ENCODE results near the gene PARP15.
"Not testable (repeated sequence)": the region's sequence is repeated elsewhere in the genome, so short reads cannot be mapped to it uniquely, and the experiment has no call there.

PARP15 gene

DNA sequence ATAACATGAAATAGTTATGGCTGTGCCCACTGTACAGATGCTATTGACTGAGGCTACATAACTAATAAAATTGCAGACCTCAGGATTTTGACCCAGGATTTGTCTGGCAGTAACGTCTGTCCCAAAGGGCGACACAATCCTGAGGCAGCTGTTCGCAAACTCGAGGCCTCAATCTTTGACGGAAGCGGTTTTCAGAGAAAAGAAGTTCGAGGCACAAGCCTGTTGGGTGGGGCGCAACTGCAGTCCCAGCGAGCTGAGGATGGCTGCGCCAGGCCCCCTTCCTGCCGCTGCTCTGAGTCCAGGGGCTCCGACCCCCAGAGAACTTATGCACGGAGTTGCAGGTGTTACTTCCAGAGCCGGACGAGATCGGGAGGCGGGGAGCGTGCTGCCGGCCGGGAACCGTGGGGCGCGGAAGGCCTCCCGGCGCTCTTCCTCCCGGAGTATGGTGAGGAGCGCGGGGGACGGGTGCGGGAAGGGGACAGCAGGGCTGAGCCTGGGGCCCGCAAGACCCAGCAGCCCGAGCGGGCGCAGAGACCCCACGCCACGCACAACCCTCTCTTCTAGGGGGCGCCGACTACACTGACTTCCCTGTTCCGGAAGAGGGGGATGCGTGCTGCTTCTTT is at the start of gene PARP15:
Gene PARP15, plus strand, starts transcription at position 242 of the 623 bp plus-strand sequence. Its CDS starts 18 bp downstream, at position 260.
- DNase-seq (ENCODE audit: low read depth), result no peak

DNA sequence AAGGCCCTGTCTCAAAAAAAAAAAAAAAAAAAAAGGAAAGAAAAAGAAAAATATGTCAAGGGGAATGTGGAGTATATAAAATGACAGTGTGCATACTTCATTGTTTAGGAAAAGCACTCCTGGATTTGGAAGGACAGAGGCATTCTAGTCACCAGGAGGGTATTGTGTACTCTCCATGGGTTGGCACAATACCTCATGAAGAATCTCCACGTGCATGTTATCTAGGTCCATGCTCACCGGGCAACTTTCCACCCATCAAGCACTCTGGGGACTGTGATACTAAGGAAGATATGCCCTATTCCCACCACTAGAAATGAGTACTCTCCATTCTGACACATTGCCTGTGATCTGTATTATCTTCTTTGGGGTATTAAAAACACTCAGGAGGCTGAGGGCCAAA is 47.3 kb upstream of the PARP15 start:
- DNase-seq (ENCODE audit: low read depth), result no peak

DNA sequence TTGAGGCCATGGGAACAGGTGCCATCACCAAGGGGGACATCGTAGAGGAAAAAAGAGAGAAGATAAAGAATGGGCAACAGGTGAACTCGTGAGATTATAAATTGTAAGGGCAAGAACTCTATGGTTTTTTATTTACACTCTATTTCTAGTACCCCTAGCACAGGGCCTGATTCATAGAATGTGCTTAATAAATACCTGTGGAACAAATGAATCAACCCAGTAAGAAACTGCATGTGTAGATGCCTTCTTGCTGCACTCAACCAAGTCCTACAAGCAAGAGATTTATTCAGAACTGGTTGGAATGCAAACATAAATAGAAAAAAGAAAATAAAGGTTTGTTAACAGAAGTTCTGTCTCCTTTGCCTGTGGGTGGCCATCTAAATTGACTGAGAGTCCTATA is 44.0 kb upstream of the PARP15 start:
- DNase-seq (ENCODE audit: low read depth), result no peak

DNA sequence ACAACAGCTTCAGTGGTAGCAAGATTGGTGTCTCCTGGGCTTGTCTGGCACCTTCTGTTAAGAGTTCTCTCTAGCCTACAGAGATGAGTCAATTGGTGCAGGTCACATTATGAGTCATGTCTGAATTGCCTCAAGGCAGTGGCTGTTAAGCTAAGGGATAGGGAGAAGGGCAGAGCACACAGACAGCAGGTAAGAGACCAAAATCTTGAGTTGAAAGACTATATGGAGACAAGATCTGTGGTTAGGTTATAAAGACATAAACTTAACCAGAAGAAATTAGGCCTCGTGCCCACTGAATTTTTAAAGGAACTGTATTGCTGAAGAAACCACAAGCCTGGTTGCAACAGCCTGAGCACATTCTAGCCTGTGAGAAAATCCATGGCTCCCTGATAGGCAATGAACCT is 43.5 kb upstream of the PARP15 start:
- DNase-seq (ENCODE audit: low read depth), result peak; percentile 31

DNA sequence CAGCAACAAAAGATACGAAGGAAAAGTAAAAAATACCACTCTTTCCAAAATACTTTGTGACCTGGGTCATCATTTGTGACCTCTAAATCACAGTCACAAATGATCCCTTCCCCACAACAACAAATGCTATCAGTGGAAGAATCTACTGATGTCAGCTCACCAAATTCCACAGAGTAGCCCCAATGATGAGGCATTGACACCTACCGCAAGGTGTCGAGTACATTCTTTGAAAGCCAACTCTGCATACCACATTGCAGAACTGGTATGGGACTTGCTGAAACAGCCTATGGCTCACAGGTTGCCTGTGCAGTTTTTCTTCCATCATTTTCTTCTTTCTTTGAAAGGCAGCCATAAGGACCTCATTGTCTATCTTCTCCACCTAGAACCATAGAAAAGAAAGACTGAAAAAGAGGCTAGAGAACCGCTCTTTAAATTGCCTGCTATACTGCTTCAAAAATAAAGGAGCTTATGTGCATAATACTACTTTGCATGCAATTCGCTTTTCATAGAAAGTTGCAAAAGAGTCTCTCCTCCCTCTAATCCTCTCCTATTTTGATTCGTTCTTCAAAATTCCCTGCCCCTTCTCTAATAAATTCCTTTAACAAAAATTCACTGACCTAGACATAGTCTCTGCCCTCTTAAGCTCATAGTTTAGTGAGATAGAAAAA is 41.4 kb upstream of the PARP15 start:
- no peak for DNase-seq (ENCODE audit: low read depth)

DNA sequence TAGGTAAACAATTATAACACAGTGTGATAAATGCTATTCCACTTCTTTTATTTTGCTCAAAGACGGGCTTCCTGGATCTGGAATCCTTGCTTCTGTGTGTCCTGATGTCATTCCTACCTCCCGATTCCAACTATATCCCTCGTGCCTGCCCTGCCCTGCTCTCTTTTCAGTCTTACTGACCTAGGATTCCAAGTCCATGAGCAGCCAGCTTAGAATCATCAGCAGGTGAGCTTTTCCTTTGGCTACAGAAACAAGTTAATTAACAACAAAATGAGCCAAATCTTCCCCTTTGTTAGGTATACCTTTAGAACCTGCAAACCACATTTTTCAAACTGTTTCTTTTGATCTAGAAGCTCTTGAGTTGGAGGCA is 40.8 kb upstream of the PARP15 start:
- DNase-seq (ENCODE audit: low read depth), result no peak

DNA sequence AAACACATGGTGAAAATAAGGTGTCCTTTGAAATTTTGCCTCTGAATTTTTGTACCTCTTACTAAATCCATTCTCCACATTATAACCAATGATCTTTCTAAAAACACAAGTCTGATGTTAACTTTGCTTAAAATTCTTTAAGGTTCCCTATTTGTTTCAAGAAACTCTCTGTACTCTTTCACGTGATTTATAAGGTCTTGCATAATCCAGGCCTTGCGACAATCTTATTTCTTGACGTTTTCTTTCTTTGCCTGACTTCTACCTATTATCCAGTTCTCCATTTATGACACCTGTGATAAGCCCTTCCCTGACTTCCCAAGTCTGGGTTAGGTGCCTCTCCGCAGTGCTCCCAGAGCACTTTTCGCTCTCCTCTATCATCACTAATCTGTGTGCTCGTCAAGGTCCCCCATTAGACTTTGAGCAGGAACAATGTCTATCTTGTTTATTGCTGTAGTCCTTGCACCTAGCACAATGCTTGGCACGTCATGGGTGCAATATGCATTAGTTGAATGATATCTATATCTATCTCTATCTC is 38.4 kb upstream of the PARP15 start:
- DNase-seq (ENCODE audit: low read depth), result no peak

DNA sequence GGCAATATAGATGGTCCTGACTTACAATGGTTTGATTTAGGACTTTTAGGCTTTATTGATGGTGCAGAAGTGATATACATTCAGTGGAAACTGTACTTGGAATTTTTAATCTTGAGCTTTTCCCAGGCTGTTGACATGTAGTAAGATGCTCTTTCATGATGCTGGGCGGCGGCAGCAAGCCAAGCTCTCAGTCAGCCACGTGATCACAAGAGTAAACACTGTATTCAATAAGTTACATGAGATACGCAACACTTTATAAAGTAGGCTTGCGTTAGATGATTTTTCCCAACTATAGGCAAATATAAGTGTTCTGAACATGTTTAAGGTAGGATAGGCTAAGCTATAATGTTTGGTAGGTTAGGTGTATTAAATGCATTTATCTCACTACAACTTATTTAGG is 31.3 kb upstream of the PARP15 start:
- DNase-seq (ENCODE audit: low read depth), result no peak

DNA sequence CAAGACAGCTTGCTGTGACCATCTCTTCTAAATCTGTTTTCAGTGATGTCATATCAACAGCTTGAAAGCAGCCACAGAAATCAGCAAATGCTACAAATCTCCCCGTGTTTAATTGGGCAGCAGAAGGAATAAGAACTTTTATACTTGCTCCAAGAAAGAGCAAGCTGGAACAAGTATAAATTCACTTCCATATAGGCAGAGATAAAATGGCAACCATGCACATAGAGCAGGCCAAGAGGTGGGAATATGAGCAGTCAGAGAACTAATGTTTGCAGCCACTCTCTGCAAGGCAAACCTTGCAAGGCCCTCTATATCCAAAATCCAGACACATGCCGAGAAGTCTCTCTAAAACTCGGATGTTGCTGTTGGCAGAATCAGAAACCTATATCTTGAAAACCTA is 29.4 kb upstream of the PARP15 start:
- DNase-seq (ENCODE audit: low read depth), result no peak

DNA sequence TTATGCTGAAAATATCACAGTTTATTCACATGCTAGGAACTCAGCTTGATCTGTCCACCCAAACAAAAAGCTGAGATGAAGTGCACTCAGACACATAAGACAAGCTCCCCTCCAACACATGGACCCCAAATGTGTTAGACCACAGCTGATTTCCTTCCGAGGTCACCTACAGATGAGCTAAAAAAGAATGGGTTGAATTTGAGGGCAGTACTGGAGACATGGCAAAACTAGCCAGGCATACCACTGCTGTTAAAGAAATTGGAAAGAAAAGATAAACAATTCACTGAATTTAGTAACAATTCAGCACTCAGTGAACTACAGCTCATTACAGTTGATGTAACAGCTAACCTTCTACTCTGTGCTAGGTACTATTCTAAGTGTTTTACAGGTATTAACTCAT is 28.8 kb upstream of the PARP15 start:
- DNase-seq (ENCODE audit: low read depth), result no peak

DNA sequence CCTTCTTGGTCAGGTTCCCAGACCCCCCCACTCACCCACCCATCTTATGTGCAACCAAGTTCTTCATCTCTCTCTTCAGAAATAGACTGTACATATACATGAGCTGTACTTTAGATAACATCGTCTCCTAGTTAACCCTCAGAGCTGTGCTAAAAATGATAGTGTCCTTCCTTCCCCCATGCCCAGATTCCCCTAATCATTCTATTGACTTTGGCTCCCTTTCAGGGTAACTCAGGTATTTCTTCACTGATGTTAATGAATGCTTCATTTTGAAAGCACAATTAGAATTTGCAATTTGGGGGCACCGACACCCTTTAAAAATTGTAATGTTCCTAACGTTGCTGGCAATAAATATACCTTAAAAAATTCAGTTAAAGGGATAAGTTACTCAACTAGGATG is 24.3 kb upstream of the PARP15 start:
- no peak for DNase-seq (ENCODE audit: low read depth)

DNA sequence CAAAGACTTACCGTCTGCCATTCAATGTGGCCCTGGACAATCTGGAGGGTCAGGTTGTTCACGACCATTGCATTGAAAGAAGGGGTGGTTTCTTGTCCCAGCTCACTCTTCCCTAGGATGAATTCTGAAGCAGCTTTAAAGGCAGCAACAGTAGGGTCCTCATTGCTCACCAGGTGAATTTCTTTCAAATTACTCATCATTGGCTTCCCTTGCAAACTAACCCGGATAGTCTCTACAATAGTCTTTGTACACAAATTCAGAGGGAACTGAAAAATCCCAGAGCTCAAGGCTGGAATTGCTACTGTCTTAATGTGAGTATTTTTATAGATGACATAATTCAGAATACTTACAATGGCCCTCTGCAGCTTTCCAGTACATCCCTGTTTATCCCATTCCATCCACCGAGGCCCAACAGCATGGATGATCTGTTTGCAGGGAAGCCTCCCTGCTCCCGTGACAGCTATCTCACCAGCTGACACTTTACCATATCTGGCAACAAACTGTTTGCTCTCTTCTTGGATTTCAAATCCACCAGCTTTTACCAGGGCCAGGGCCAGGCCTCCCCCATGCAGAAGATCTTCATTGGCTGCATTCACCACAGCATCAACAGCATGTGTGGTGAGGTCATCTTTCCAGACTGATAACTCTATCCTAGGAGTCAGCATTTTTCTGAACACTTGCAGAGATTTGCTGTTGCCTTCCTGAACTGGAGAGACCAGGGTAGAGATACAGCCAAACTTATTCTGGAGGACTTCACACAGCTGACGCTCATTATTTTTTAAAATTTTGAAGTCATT is 22.0 kb upstream of the PARP15 start:
- no peak for DNase-seq (ENCODE audit: low read depth)

DNA sequence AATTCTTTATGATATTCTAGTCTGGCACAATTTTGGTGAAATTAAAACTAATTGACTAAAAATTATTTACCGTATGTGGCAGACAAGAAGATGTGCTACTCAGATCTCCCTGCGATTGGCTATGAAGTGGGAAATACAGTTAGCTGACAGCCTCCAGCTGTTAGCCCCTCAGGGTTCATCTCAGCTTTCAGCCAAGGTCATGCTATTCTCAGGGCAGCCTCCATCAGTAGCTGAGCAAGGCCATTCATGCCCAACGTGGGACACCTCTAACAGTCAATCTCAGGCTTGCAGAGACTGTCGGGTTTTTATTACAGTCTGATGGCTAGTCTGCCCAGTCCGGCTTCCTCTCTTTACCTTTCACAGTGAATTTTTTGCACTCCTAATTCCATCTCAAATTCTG is 20.1 kb upstream of the PARP15 start:
- no peak for DNase-seq (ENCODE audit: low read depth)

DNA sequence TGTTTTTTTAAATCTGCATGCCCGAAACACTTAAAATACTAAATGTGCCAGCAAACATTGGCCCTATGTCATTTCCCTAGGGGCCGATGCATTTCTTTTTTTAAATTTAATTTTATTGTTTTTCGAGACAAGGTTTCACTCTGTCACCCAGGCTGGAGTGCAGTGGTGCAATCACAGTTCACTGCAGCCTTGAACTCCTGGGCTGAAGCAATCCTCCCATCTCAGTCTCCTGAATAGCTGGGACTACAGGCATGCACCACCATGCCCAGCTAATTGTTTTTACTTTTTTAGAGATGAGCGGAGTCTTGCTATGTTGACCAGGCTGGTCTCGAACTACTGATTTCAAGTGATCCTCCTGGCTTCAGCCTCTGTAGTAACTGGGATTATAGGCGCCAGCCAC is 18.8 kb upstream of the PARP15 start:
- no peak for DNase-seq (ENCODE audit: low read depth)

DNA sequence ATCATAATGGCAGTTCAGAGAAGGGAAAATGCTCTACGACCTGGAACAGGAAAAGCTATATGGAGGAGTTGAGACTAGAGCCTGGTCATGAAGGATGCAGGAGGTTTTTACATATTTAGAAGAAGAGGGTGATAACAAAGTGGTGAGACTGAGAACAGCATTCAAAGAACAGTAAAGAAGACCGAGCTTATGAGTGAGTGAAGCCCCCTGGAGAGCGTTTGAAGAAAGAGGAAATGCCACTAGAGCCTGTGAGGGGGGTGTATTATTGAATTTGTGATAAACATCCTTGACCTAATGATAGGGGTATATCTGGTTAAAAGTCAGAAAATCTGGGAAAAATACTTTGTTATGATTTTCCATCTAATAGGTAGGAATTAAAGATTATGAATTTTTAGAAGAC is 17.5 kb upstream of the PARP15 start:
- no peak for DNase-seq (ENCODE audit: low read depth)

DNA sequence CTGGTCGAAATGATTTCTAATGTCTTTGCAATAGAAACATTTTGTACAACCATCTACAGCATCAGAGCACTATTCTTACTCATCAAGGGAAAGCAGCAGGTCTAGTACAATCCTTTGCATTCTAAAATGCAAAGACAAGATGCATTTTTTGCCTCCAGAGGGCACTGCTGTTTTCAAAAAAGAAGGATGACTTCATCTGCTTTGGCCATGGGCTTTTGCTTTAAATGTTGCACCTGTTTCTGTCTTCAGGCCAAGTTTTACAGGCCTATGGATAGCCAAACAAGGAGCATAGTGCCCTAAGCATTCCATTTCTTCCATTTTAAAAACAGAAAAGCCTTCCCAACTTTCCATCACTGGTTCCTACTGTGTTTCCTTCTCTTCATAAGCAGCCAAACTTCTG is 16.8 kb upstream of the PARP15 start:
- peak; percentile 52 for DNase-seq (ENCODE audit: low read depth)

DNA sequence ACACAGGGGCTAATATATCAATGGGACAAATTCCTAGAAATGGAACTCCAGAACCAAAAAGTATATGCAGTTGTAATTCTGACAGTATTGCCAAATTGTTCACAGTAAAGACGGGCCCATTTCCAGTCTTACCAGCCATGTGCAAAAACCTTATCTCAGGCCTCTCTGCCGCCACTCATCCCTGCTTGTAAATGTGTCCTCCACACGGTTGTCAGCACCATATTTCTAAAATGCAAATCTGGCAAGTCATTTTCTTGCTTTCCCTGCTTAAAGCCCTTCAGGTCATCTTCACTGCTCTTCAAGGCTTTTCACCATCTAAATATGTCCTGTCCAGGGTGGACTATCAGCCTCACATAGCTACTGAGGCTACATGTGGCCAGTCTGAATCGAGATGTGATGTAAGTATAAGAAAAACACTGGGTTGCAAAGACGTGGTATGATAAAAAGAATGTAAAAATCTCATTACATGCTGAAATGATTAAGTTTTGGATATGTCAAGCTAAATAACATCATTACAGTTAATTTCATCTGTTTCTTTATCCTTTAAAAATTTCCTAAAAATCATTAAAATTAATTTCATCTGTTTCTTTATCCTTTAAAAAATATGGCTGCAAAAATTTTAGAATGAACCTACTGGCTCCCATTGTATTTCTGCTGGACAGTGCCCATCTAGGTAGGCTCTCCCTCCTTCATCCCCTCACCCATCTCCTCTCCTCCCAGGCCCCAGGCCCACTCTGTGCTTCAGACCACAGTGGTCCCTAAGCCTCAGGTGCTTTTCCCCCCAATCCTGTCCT is 14.3 kb upstream of the PARP15 start:
- DNase-seq (ENCODE audit: low read depth), result no peak

DNA sequence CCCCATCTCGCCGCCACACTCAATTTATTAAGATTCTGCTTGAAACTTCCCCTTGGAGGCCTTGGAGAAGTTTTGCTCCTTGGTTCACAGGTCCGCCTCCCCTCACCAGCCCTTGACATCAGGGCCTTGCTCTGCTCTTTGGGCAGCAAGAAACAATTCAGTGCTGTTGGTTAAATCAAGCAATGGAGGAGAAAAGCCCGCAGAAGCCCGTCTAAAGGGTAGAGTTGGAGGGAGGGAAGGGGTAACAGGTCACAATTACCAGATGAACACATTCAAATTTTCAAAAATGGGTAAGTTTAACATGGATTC is 13.8 kb upstream of the PARP15 start:
- no peak for DNase-seq (ENCODE audit: low read depth)

DNA sequence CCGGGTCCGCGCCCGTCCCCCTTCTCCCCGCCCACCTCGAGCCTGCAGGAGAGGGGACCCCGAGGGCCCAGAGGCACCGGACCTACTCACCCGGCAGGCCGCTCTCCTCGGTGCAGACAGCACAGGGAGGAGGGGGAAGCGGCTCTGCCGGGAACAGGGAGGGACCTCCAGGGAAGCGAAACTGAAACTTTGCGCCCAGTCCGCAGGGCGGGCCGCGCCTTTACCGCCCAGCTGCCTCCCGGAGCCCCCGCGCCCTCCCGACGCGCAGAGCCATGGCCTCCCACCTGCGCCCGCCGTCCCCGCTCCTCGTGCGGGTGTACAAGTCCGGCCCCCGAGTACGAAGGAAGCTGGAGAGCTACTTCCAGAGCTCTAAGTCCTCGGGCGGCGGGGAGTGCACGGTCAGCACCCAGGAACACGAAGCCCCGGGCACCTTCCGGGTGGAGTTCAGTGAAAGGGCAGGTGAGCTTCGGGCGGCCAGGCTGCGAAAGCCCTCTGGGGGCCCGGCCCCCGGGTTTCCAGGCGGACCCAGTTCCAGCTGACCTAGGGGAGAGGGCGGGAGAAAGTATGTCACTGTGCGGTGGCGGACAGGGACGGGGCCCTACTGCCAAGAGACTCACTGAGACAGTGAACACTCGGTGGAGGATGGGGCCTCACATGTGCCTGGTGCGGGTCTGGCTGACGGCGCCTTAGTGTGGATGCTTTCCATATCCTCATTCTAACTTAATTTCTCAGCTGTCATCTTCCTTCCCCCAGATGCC is 13.1 kb upstream of the PARP15 start, which contains the start of the genes DTX3L and PARP9:
Gene DTX3L, plus strand, starts transcription at position 184 of the 758 bp plus-strand sequence. Its CDS starts 89 bp downstream, at position 273.
Gene PARP9, minus strand, starts transcription at position 146 of the 758 bp plus-strand sequence. CDS start 4,680 bp downstream, outside the sequence.
- DNase-seq (ENCODE audit: low read depth), result peak; percentile 53

DNA sequence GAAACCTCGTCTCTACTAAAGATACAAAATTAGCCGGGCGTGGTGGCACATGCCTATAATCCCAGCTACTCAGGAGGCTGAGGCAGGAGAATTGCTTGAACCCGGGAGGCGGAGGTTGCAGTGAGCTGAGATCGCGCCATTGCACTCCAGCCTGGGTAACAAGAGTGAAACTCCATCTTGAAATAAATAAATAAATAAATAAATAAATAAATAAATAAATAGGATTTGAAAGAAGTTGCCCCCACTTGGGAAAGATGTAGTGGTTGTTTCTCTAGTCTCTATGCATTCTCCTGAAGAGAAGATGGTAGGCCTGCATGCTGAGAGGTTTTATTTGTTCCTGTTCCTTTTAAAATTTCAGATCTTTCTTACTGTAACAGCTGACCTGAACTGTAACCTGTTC is 9.3 kb upstream of the PARP15 start:
- not testable (repeated sequence) for DNase-seq (ENCODE audit: low read depth)

DNA sequence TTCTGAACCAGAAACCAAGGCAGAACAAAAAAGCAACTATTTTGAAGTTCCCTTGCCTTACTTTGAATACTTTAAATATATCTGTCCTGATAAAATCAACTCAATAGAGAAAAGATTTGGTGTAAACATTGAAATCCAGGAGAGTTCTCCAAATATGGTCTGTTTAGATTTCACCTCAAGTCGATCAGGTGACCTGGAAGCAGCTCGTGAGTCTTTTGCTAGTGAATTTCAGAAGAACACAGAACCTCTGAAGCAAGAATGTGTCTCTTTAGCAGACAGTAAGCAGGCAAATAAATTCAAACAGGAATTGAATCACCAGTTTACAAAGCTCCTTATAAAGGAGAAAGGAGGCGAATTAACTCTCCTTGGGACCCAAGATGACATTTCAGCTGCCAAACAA is 8.7 kb upstream of the PARP15 start:
- no peak for DNase-seq (ENCODE audit: low read depth)
